HT-29 (cell line): Measurements from ENCODE around the gene RFT1. TPM values are rescaled to one million over a fixed set of nuclear protein-coding genes. Genes with fewer than 3 reads are reported as not detected.

ENCODE experiments used
- DNase-seq: peaks from one replicate; pipeline ENCODE4 v3.0.0-alpha.2; 2015; ENCODE audit warnings: low spot score
- total RNA-seq: library from RNA; depleted of rRNA; stranded (reverse); fragments of >200 nt; shearing (Covaris generic); gene quantifications from 2 replicates; pipeline ENCODE4 v1.2.3, GENCODE V29; 2014

The RFT1 gene
- total RNA-seq, 1 experiment from 2014 or later = 12.0 TPM

DNA sequence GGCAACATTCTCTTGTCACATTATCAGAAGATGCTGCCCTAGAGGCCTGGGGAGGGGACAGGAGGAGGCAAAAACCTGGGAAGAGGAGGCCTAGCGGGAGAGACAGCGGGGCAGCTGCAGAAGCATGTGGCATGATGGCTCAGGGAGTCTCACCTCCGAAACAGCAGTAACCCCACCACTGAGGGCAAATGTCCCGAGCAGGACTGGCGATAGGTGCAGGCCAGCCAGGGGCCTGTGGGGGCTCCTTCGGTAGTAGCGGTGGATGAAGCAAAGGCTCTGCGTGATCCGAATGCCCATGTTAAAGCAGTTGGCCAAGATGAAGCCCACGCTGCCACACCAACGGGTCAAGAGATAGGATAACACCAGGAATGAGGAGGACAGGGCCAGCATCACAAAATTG is 38.0 kb downstream of the RFT1 start:
- no peak for DNase-seq

DNA sequence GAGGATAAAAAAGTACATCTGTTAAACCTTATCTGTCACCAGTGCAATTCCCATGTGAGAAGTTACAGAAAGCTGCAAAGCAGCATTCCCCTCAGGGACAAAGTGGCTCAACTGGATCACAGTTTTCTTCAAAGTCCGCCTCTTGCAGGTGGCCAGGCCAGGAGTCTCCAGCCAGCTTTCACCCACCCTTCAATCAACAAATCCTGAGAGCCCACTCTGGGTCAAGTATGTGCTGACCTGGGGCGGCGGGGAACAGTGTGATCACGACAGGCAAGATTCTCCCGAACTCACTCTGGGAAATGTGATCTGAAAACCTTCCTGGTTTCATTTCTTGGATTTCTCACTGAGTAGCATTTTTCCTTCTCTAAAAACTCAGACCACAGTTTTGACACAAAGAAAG is 39.2 kb downstream of the RFT1 start:
- no peak for DNase-seq

DNA sequence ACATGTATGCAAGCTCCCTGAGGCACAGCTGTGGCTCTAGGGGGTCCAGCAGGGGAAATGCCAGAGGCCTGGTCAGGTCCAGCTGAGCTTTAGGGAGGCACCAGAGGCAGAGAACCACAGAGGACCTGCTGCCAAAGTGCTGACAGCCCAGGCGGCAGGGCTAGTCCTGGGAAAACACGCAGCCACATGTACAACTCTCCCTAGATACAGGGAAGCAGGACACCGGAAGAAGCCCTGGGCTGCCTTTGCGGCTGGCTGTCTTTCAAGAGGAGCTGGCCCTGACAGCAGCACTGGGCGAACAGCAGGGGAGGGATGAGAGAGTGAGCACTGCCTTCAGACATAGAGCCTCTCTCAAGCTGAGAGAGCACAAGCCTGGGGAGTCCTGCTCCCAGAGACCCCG is 40.7 kb downstream of the RFT1 start:
- DNase-seq = no peak

DNA sequence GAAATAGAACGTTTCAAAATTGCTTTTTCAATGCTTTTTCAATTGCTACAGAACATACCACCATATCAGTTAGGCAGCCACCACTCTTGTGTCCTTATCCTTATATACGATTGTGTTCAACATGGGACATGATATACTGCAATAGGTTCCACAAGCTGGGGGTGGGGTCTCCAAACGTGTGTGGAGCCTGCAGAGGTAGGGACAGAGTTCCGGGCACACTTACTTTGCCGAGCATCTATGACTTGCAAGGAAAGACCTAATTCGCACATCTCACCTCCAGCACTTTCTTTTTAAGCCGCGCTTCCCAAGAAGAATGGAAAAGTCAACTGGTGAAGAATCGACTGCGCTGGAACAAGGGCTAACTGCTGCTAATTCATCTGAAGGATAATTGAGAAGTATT is 44.8 kb downstream of the RFT1 start:
- no peak for DNase-seq

DNA sequence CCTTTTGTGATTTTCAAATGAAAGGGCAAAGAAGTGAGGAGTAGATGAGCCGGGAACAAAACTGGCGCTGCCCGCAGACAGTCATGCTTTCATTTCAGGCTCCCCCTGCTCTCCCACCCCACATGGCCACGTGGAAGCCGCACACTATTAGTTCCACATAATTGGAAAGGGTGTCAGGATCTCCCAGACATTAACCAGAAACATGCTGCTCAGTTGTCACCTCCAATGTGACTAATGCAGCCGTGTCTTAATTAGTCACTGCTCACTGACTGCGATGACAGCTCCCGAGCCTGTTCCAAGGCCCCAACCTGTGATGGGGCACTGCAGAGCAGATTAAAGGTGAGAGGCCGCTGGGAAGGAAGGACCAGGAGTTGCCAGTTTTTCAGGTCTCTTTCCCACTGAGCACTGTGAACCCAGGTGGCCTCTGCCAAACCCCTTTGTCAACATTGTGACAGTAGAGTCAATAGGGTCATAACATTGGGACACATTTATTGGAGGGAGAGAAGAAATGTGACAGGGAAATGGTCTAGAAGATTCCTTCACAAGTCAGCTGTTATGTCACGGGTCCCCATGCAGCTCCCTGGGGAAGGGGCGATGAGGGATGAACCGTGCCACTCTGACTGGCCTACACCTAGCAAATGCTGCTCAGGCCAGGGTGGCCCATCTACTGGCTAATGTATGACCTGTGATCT is 45.8 kb downstream of the RFT1 start:
- DNase-seq = no peak

DNA sequence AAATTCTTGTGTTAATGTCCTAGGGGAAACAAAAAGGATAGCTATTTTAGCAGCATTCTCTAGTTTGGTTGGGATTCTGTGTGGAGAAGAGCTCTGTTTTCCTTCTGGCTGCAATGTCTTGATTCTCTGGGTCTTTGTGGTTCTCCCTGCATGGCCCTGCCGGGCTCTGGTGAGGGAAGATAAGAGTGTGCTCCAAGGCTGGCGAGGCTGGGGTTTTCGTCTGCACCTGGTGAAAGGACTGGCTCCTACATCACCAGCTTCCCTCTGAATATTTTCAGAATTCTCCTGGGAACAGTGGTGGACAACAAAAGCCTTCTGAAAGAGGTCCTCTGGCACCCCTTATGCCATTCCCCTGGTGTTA is 46.3 kb downstream of the RFT1 start:
- DNase-seq = no peak

DNA sequence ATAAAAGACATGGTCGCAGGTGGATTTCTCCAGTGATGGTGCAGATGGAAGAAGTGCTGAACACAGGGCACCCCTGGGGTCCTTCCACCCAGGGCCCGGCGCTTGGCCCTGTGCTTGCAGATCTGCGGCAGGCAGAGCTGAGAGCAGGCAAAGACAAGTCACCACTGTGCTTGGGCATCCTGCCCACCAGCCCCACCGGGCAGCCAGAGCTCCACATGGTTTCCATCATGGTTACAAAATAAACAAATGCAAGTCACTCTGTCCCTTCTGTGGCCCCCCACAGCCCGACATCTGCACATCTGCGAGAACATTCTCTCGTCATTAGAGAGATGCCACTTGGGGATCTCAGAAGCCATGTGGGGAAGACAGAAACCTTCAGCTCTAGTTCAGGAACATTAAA is 46.7 kb downstream of the RFT1 start:
- no peak for DNase-seq

DNA sequence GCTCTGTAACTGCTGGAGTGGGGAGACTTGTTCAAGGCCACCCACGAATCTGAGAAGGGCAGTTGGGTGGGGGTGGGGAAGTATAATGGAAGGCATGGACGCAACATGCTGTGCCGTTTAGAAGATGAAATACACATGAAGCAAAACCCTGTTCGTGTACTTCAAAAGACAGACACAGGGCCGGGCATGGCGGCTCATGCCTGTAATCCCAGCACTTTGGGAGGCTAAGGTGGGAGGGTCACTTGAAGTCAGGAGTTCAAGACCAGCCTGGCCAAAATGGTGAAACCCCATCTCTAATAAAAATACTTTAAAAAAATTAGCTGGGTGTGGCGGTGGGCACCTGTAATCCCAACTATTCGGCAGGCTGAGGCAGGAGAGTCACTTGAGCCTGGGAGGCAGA is 47.5 kb downstream of the RFT1 start:
- DNase-seq = no peak

DNA sequence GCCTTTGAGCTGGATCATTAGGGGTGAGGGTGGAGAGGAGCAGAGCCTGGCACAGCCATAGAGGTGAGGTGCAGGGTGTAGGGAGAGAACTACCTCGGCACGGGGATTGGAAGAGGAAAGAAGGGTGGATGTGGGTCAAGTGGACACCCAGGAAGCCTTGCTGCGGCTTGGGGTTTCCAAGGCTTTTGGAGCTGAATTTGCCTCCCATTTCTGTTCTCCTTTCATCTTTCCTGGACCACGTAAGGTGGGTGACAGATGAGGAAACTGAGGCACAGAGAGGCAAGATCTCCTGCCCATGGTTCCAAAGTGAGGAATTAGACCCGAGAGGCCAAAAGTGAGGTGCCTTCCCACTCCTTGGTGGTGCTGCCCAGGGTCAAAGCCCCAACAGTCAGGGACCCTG is 48.9 kb downstream of the RFT1 start:
- no peak for DNase-seq

DNA sequence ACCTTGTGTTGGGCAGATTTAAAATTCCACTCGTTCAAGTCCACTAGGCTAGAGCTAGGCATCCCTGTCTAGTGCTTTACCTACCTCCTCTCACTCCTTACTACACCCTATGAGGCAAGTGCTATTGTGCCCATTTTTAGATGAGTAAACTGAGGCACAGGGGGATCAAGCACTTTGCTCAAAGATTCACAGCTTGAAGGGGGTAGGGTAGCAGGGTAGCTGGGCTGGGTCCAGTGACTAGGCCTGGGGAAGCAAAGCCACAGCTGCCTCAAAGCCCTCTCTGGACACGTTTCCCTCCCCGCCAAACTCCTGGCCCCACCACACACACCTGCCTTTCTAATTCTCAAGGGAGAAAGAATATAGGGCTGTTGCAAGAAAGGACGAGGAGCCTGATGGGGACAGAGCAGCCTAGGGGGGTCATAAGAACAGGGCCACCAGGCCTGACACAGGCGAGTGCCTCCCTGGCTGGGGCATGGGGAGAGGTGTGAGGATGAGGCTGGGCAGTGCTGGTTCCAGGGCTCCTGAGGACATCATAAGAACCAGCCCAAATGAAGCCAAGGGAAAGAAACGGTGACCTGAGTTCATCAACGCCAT is 49.5 kb downstream of the RFT1 start:
- no peak for DNase-seq

DNA sequence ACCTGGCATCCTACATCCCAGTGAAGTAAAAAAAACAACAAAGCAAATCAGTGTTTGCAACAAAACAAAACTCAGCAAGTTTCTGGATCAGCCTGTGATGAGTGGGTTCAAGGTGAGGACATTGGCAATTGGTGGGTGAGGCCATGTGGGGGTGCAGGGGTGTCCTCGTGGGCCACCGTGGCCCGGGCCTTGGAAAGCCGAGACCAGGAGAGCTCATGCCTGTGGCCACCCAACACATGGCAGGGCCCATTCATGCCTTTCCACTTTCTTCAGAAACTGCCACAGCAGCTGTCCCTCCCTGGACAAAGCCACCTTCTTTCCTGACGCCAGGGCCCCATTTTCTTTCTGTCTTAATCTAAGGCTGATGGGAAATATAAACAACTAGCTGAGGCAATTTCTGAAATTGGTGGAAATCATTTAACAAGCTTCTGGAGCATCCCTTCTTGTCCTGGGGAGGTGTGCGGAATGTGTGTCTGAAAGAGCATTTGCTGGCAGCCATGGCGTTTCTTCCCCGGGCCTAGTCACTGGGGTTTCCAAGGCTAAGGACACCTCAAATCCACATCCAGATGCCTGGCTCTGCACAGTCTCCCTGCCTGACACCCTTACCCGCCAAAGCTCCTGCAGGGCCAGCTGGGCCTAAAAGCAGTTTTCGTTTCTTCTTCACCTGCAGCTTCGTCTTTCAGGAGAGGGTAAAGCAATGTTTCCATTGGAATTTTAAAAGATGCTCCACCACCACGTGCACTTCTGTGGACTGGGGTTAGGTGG is 50.3 kb downstream of the RFT1 start:
- no peak for DNase-seq

DNA sequence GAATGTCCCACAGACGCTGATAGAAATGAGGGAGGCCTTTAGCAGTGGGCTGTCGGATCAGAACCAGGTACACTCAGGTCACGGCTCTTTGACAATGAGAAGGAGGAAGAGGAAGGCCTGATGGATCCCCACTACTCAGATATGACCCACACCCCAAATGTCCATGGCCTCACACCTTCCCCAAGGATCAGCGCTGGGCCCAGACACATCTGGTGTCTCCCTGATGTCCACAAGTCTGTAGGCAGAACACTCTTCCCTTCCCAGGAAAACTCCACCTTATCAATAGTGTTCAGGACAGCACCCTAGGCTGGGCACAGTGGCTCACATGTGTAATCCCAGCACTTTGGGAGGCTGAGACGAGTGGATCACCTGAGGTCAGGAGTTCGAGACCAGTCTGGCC is 51.1 kb downstream of the RFT1 start:
- DNase-seq = no peak

DNA sequence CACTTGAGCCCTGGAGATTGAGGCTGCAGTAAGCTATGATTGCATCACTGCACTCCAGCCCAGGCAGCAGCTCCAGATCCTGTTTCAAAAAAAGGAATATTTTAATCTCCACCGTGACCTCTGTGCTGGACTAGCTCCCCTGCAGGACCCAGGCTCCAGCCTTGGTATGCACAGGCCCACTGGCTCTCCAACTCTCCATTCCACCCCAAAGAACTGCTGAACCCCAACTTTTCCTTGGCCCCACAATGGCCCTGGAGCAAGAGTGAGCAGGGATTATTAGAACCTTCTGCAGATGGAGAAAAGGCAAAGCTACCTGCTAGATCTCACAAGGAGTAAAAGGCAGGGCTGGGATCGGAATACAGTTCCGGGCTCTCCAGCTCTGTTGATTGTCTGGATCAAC is 51.6 kb downstream of the RFT1 start:
- no peak for DNase-seq

DNA sequence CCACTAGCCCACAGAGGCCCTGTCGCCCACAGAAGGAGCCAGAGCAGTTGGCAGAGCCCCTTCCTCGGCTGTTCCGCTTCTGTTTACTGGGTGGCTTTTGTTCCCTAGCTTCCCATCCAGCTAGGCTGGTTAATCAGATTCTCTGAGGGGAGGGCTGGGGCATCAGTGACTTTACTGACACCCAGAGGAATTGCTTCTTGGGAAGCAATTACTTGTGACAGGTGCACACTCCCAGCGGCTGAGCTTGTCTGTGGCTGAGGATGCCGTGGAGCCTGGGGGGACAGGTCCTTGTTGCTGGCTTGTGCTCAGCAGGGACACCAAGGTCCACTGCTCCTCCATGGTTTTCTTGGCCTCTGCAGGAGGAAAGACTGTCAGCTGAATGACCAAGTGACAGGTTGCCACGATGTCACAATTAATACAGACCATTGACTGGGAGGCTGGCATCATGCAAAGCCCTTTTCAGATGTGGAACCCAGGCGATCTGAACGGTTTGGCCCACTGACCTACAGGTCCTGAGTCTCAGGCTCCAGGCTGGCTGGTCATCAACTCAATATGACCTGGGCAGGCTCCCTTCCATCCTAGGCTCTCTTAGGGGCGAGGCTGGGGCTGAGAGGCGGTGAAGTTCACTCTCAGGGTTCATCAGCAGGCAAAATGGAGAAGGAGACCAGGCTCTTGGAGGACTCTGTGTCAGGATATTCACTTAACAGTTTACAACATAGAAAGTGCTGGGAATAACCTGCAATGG is 52.6 kb downstream of the RFT1 start:
- no peak for DNase-seq

DNA sequence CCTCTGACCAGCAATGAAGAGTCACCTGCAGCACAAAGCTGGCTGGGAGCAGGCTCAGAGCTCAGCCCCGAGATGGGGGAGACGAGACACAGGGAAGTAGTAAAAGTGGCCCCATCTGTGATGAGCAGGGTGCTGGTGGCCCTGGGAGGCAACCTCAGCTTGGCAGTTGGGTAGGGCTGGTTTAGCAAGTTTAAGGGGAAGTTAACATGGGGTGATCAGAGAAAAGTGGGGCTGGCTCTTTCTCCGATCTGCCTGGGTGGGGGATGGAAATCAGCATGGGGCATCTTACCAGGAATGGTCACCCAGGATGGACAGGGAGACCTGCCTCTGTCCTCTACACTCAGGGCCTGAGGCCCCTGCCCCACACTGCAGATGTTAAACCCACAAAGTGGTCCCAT is 54.5 kb downstream of the RFT1 start:
- DNase-seq = no peak

DNA sequence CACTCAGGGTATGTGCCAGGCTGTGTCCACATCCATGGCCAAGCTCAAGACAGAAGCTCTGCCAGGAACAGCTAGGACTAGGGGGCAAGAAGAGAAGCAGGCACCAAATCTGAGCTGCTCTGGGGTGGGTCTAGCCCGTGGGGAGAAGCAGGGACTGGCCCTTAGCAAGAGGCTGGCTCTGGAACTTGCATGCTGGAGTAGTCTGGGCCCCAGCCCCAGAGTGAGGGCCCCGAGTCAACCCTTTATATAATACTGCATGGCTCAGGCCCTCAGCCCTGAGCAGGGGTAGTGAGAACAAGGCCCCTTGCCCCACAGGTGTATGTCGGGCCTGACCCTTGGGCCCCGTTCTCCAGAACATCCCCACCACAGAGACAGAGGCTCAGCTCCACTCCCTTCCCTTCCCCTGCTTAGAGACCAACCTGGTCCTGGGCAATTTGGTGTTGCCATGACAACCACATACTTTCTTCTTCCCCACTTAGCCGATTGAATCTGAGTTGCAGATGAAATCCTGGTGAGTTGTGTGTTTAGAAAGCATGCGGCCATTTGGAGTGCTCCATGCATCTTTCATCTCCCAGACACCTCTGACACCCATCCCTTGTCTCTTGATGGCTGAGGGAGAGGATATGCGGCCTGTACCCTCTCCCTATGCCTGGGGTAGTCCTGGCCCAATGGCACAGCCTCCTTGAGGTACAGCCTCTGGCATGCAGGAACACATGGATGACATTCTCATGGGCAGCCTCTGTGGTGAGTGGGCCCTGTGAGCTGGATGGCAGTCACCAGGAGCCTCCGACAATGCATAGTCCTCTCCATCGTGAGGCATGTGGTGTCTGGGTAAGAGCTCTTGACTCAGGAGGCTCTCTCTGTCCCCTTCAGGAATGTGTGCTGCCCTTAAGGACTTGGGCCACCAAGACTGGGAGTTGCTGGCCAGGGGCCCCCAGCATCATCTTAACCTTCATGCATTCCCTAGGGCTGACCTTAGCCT is 55.2 kb downstream of the RFT1 start:
- DNase-seq = no peak

DNA sequence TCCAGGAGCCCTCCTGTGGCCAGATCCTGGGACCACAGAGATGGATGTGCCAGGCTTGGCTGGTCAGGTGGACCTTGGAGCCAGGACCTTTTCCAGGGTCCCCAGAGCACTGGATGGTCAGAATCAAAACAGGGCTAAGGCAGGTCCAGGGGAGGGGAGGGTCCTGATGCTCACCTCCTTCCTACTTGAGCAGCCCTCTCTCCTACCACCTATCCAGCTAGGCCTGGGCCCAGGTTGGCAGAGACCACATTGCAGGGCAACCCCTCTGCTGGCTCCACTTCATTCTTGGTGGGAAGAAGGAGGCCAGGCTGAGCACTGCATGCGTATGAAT is 55.9 kb downstream of the RFT1 start:
- DNase-seq = no peak

DNA sequence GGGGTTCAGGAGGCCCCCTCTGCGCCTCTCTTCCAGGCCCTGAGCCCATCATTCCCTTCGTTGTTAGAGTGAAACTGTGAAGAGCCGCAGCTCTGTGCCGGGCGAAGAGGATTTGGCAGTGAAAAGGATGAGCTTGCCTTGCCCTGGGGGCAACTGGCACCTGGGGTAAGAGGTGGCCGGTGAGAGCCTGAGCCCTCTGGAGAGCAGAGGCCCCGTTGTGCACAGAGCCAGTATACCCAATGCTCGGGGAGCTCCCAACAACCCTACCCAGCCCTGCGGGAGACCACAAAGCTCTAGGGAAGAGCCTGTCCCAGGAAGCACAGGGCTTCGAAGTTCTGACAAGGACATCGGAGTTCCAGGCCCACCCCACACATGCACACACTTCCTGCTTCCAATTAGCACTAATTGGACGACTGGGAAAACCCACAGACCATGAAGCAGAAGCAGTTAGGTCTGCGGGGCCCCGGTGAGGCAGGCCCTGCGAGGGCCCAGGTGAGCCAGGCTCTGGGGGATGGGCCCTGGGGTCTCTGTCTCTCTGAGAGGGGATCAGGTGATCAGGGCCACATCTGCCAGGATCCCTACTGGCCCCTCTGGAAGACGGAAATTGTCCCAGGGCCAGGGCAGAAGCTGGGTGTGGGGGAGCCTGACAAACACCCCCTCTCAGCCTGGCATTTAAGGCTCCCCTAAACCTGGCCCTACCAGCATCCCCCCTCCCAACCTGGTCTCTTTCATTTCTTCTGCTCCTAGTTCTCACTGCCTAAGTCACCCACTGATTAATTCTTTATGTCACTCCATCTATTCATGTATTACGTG is 56.5 kb downstream of the RFT1 start:
- DNase-seq = no peak

DNA sequence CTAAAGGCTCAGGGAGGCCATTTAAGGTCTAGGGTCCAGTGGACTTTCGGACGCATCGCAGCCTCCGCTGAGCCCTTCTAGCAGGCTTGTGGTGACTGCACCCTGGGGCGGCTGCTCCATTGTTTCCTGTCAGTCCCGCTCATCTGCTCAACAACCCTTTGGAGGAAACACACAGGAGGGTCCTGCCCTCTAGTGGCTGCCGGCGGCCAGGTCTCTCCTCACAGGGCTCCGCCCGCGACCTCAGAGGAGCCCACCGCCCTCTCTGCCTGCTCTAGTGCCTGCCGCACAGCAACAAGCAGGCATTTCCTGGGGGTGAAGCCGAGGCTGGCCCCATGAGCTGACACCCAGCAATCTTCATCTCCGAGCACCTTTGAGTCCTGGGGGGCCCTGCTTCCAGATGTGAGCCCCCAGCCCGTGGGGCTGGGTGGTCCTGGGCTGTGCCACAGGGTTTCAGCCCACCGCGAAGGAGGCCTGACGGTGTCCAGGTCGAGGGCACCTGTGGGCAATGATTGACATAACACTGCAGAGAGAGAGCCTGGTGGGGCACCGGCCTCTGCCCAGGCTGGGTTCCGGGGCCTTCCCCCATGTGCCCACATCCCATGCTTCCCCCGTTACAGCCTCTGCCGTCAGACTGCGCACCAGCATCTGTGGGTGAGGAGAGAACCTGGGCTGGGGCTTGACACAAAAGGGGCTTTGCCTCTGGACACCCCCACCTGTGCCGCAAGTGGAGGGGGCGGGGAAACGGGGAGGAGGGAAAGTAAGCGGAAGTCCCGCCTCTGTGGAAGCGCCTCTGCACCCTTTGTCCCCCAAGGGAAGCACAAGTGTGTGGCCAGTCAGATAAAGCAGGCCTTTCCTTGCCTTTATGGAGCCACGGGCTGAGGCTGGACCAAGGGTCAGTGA is 57.3 kb downstream of the RFT1 start:
- peak; percentile 76 for DNase-seq
